H9 (cell line): Measurements from ENCODE around the gene PLXNB1. TPM values are rescaled to one million over a fixed set of nuclear protein-coding genes. Genes with fewer than 3 reads are reported as not detected.

Source experiments
- DNase-seq: peaks from one replicate; pipeline ENCODE4 v3.0.0-alpha.2; 2017
- H2AFZ ChIP-seq: one replicate; pipeline ENCODE4 v1.6.1; 2013; ENCODE audit warnings: mild to moderate bottlenecking, low read length, control low read depth, moderate library complexity
- H2AK5ac ChIP-seq: 2 replicates; pipeline ENCODE4 v1.6.1; 2013; ENCODE audit warnings: low read length, control low read depth, mixed read lengths; ENCODE audit not compliant: insufficient read length
- H2BK120ac ChIP-seq: one replicate; pipeline ENCODE4 v1.6.1; 2013; ENCODE audit warnings: low read depth, mild to moderate bottlenecking, low read length, control low read depth, inconsistent platforms; ENCODE audit not compliant: poor library complexity, severe bottlenecking
- H2BK12ac ChIP-seq: 2 replicates; pipeline ENCODE4 v1.6.1; 2013; ENCODE audit warnings: low read length, control low read depth, mixed read lengths, low read depth; ENCODE audit not compliant: insufficient read length
- H2BK15ac ChIP-seq: 2 replicates; pipeline ENCODE4 v1.6.1; 2013; ENCODE audit warnings: low read depth, low read length, control low read depth
- H2BK20ac ChIP-seq: one replicate; pipeline ENCODE4 v1.6.1; 2013; ENCODE audit warnings: low read depth, mild to moderate bottlenecking, low read length, control low read depth, inconsistent platforms; ENCODE audit not compliant: poor library complexity, severe bottlenecking
- H2BK5ac ChIP-seq: 2 replicates; pipeline ENCODE4 v1.6.1; 2013; ENCODE audit warnings: low read length, control low read depth, mixed read lengths; ENCODE audit not compliant: insufficient read length
- H3K14ac ChIP-seq: 2 replicates; pipeline ENCODE4 v1.6.1; 2013; ENCODE audit warnings: low read length, control low read depth; ENCODE audit not compliant: insufficient read depth
- H3K18ac ChIP-seq: 2 replicates; pipeline ENCODE4 v1.6.1; 2013; ENCODE audit warnings: low read depth, mild to moderate bottlenecking, mixed read lengths, low read length, control low read depth; ENCODE audit not compliant: insufficient read length
- H3K23ac ChIP-seq: 2 replicates; pipeline ENCODE4 v1.6.1; 2013; ENCODE audit warnings: low read length, control low read depth, mixed read lengths, low read depth; ENCODE audit not compliant: insufficient read length
- H3K23me2 ChIP-seq: 2 replicates; pipeline ENCODE4 v1.6.1; 2013; ENCODE audit warnings: low read depth, mild to moderate bottlenecking, mixed read lengths, low read length, control low read depth; ENCODE audit not compliant: insufficient read length, poor library complexity, severe bottlenecking
- H3K27ac ChIP-seq: 2 replicates; pipeline ENCODE4 v1.5.1; 2013; ENCODE audit warnings: low read length, control low read depth, mixed read lengths, low read depth; ENCODE audit not compliant: insufficient read length
- H3K27me3 ChIP-seq: 2 replicates; pipeline ENCODE4 v1.6.1; 2013; ENCODE audit warnings: low read length, control low read depth, inconsistent platforms; ENCODE audit not compliant: insufficient read depth
- H3K4ac ChIP-seq: 2 replicates; pipeline ENCODE4 v1.6.1; 2013; ENCODE audit warnings: low read depth, mild to moderate bottlenecking, control low read depth, inconsistent platforms, low read length, moderate library complexity
- H3K4me1 ChIP-seq: 2 replicates; pipeline ENCODE4 v1.6.1; 2013; ENCODE audit warnings: low read length, control low read depth, inconsistent platforms; ENCODE audit not compliant: insufficient read depth
- H3K4me2 ChIP-seq: 2 replicates; pipeline ENCODE4 v1.6.1; 2013; ENCODE audit warnings: low read length, control low read depth, mixed read lengths; ENCODE audit not compliant: insufficient read length, insufficient read depth
- H3K56ac ChIP-seq: 2 replicates; pipeline ENCODE4 v1.6.1; 2013; ENCODE audit warnings: low read depth, mild to moderate bottlenecking, mixed read lengths, low read length, control low read depth; ENCODE audit not compliant: insufficient read length
- H3K79me1 ChIP-seq: 2 replicates; pipeline ENCODE4 v1.6.1; 2013; ENCODE audit warnings: low read depth, mild to moderate bottlenecking, moderate library complexity, low read length, control low read depth, inconsistent platforms; ENCODE audit not compliant: insufficient read depth, poor library complexity, severe bottlenecking
- H3K79me2 ChIP-seq: 2 replicates; pipeline ENCODE4 v1.6.1; 2013; ENCODE audit warnings: low read length, control low read depth, inconsistent platforms; ENCODE audit not compliant: insufficient read depth
- H3K9ac ChIP-seq: 2 replicates; pipeline ENCODE4 v1.6.1; 2013; ENCODE audit warnings: low read length, control low read depth, mixed read lengths; ENCODE audit not compliant: insufficient read length; ENCODE audit errors: extremely low read depth
- H3K9me3 ChIP-seq: one replicate; pipeline ENCODE4 v1.6.1; 2013; ENCODE audit warnings: low read depth, low read length, inconsistent platforms; ENCODE audit not compliant: control insufficient read depth
- H3T11ph ChIP-seq: one replicate; pipeline ENCODE4 v1.6.1; 2013; ENCODE audit warnings: mild to moderate bottlenecking, low read length, control low read depth, inconsistent platforms
- H4K20me1 ChIP-seq: one replicate; pipeline ENCODE4 v1.6.1; 2013; ENCODE audit not compliant: control insufficient read depth, insufficient read length, insufficient read depth
- H4K5ac ChIP-seq: 2 replicates; pipeline ENCODE4 v1.6.1; 2013; ENCODE audit warnings: low read depth, mild to moderate bottlenecking, mixed read lengths, low read length, control low read depth; ENCODE audit not compliant: insufficient read length
- H4K8ac ChIP-seq: replicated peaks from 2 replicates; pipeline ENCODE4 v1.6.1; 2013; ENCODE audit warnings: low read length, control low read depth, mixed read lengths, low read depth; ENCODE audit not compliant: insufficient read length
- H4K91ac ChIP-seq: 2 replicates; pipeline ENCODE4 v1.6.1; 2013; ENCODE audit warnings: low read depth, mild to moderate bottlenecking, moderate library complexity, mixed read lengths, low read length, control low read depth; ENCODE audit not compliant: insufficient read length
- H3K27ac Mint-ChIP-seq, 3 experiments: 2 replicates in 2 of 3; 3 replicates in 1 of 3; pipeline ENCODE4 v1.8.0; 2020 to 2021; ENCODE audit warnings: mixed read lengths in 3 of 3, mild to moderate bottlenecking in 1 of 3, moderate library complexity in 1 of 3
- H3K27me3 Mint-ChIP-seq: 2 replicates; pipeline ENCODE4 v1.8.0; 2021; ENCODE audit warnings: low read depth, mild to moderate bottlenecking, moderate library complexity, mixed read lengths
- H3K36me3 Mint-ChIP-seq, 3 experiments: 2 replicates in 2 of 3; 3 replicates in 1 of 3; pipeline ENCODE4 v1.8.0; 2020 to 2021; ENCODE audit warnings: low read depth in 3 of 3, mixed read lengths in 3 of 3; ENCODE audit not compliant: insufficient read depth in 1 of 3
- H3K4me1 Mint-ChIP-seq, 2 experiments: 2 replicates each; pipeline ENCODE4 v1.8.0; 2020; ENCODE audit warnings: mixed read lengths in 2 of 2
- H3K4me3 Mint-ChIP-seq, 2 experiments: 2 replicates in 1 of 2; 3 replicates in 1 of 2; pipeline ENCODE4 v1.8.0; 2020 to 2021; ENCODE audit warnings: mild to moderate bottlenecking in 2 of 2, mixed read lengths in 2 of 2, moderate library complexity in 1 of 2
- H3K9me3 Mint-ChIP-seq, 2 experiments: 2 replicates in 1 of 2; 3 replicates in 1 of 2; pipeline ENCODE4 v1.8.0; 2020; ENCODE audit warnings: mild to moderate bottlenecking in 2 of 2, mixed read lengths in 2 of 2, moderate library complexity in 1 of 2
- CTCF ChIP-seq: fragments of 200-600 bp; sonication (generic); conservative IDR thresholded peaks from 3 replicates; pipeline ENCODE4 v1.8.0; 2021; ENCODE audit warnings: antibody characterized with exemption, mild to moderate bottlenecking
- WGBS: extraction: QIAGEN DNeasy Blood & Tissue Kit; methylation state at CpG from one replicate; pipeline ENCODE4 v1.1.7; 2013; ENCODE audit warnings: missing lambda C conversion rate, low lambda C conversion rate, mixed read lengths; ENCODE audit not compliant: insufficient read length; ENCODE audit errors: extremely low coverage; 5-methylcytosine and 5-hydroxymethylcytosine counted together
- total RNA-seq: library from RNA; stranded (reverse); gene quantifications from 2 replicates; pipeline ENCODE4 v1.2.1, GENCODE V29; 2021

The PLXNB1 gene
- total RNA-seq, 1 experiment from 2014 or later: 184 TPM

- H3T11ph ChIP-seq: no peak overlapping the region
- H2BK12ac ChIP-seq: no peak overlapping the region
- H2BK20ac ChIP-seq: no peak overlapping the region
- no peak overlapping the region for H3K14ac ChIP-seq
- no peak for TF ChIP-seq CTCF
- no peak overlapping the region for H3K9ac ChIP-seq
- no peaks in the 10 kb centered on the region; the same call in 1 of the 2 replicates for H3K27me3 Mint-ChIP-seq
- H3K4me3 Mint-ChIP-seq: no peak overlapping the region
- no peak overlapping the region for H3K18ac ChIP-seq
- no peak overlapping the region for H2AFZ ChIP-seq
- no peak overlapping the region for H3K27ac ChIP-seq
- peaks cover 15 to 32% (median 30%) of the 10 kb centered on the region in 3 experiments for H3K36me3 Mint-ChIP-seq
- H3K27ac Mint-ChIP-seq: peak overlapping the region; percentile 31 to 89 (median 63); a peak in 4 of 7 replicates
- no CpG with 5 or more reads among the region's 29 CpGs for WGBS
- H3K23me2 ChIP-seq: peaks cover 5% of the 10 kb centered on the region
- no peaks in the 10 kb centered on the region for H3K9me3 ChIP-seq
- no peak overlapping the region for H4K8ac ChIP-seq
- peaks cover 25 to 37% of the 10 kb centered on the region in 2 experiments for H3K4me1 Mint-ChIP-seq
- H4K5ac ChIP-seq: no peak overlapping the region
- H2BK5ac ChIP-seq: no peak overlapping the region
- no peaks in the 10 kb centered on the region; the same call in 1 of the 2 replicates for H3K79me2 ChIP-seq
- H2BK120ac ChIP-seq: no peak overlapping the region
- H3K56ac ChIP-seq: no peak overlapping the region
- no peak overlapping the region for H3K4me2 ChIP-seq
- H2AK5ac ChIP-seq: no peak overlapping the region
- no peak overlapping the region for H4K91ac ChIP-seq
- no peak overlapping the region for H2BK15ac ChIP-seq
- peaks cover 3% of the 10 kb centered on the region; the same call in 1 of the 2 replicates for H3K4me1 ChIP-seq
- DNase-seq: no peak
- no peaks in the 10 kb centered on the region for H3K27me3 ChIP-seq
- no peaks in the 10 kb centered on the region for H3K79me1 ChIP-seq
- H3K23ac ChIP-seq: no peak overlapping the region
- no peaks in the 10 kb centered on the region; a peak in 1 of 5 replicates for H3K9me3 Mint-ChIP-seq
- H4K20me1 ChIP-seq: no peaks in the 10 kb centered on the region
- H3K4ac ChIP-seq: no peak overlapping the region
Measured at GRCh38 chr3:48469046-48469915, 39.4 kb upstream of the PLXNB1 start.
